Limb (tissue), 2 donors: ENCODE data around the gene POLR3A.
A peak's percentile ranks its signal among the peaks of the same experiment; 100 is the strongest.
"Not testable (repeated sequence)": the region's sequence is repeated elsewhere in the genome, so short reads cannot be mapped to it uniquely, and the experiment has no call there.

ENCODE experiments used
- DNase-seq, 2 donors: peaks; one replicate each; pipeline ENCODE4 v3.0.0-alpha.2; 2016; ENCODE audit errors: extremely low spot score in 2 of 2

The POLR3A gene

DNA sequence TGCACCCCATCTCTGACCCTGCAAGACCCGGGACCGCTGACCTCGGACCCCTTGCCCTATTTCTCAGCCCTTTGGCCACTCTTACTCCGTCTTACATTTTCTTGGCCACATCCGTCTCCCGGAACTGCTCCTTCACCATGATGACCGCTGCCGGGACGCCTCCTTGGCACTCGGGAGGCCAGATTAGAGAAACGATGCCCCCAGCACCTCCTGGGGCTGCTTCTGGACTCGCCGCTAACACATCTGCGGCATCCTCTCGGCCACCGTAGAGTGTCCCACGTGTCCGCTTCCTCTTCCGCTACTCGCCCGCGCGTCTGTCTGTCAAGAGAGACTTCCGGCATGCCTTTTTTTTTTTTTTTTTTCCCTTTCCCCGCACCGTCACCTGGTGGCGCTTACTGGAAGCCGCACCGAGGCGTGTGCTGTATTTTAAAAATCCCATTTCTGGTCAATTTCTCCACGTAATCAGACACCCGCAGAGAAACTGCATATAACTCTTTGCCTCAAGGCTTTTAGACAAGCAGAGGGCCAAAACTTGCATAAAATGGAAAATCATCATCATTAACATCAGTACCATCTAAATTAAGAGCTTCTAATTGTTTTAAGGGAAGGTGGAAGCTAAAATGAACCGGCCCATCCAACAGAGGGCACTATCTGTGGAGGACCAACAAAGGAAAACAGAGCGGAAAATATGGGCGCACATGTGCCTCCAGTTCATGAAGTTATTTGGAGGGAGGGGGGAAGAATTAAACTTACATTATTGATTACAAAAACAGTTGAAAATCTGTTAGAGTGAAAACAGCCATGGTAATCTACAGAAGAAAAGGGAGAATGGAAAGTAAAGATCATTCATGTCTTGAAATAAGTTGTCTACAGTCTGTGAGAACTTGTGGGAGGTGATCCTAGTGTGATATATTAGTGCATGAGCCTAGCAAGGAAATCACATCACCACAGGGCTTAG lies at the start of gene POLR3A:
Gene POLR3A, minus strand, starts transcription at position 247 of the 958 bp plus-strand sequence. Its CDS starts 108 bp downstream, at position 139.
- peak; percentile 92 to 95 for DNase-seq

DNA sequence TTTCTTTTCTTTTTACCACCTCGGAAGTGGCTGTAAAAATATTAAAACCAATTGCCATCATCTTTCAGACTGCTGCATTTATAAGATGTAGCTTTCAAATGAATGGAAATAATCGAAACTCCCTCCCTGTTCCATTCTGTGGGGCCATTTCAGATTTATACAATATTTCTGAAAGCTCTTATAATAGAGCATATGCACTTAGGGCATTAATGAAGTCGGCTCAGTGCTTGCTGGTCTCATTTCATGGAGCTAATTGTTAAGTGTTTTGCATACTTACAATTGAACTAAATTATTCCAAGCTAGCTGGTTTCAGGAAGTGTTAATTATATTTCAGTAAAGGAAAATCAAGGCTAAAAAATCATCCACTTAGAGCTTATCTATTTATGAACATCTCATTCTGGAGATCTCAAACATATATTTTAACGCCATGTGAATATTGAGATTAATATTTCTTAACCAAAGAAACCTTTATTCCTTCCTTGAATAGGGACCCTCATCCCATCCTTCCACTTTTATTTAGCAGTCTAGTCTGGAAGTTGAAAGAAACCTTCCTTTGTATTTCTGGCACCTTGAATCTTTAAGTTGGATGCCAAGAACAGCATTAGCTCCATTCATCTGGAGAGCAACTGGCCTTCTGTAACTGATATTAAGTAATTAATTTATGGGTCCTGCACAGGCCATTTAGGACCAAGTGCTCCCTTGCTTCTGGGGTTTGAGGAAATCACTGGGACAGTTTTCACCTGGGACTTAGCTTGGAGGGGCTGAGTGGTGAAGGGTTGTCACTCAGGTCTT lies 49.4 kb upstream of the POLR3A start:
- DNase-seq = no peak

DNA sequence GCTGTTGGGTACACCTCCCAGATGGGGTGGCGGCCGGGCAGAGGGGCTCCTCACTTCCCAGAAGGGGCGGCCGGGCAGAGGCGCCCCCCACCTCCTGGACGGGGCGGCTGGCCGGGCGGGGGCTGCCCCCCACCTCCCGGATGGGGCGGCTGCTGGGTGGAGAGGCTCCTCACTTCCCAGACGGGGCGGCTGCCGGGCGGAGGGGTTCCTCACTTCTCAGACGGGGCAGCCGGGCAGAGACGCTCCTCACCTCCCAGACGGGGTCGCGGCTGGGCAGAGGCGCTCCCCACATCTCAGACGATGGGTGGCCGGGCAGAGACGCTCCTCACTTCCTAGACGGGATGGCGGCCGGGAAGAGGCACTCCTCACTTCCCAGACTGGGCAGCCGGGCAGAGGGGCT lies 46.5 kb upstream of the POLR3A start:
- DNase-seq = not testable (repeated sequence)

DNA sequence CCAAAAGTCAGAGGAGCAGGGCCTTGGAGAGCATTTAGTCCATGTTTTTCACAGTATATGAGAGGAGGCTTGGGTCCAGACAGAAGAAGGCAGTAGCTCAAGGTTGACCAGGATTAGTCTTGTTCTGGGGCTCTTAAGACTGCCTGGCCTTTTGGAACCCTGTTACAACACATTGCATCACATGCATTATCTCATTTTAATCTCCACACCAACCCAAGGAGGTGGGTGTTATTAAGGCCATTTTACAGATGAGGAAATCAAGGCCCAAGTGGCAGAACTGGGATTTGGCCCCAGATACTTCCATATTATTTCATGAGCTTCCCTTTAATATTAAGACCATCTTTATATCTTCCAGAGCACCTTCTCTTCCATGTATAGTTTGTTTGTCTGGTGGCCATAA lies 43.2 kb upstream of the POLR3A start:
- no peak for DNase-seq

DNA sequence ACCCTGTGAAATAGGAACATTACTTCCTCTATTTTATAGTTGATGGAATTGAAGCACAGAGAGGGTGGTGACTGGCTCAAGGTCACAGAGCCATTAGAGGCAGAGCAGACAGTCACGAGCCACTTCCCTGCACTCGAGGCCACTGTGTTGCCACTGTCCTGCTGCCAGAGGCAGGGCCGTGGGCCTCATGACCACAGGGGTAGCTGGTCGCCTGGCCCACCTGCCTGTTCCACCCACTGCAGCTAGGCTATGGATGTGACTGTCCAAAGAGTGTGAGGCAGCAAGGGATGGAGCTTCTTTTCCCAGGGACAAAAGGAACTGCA lies 42.5 kb upstream of the POLR3A start:
- DNase-seq = no peak

DNA sequence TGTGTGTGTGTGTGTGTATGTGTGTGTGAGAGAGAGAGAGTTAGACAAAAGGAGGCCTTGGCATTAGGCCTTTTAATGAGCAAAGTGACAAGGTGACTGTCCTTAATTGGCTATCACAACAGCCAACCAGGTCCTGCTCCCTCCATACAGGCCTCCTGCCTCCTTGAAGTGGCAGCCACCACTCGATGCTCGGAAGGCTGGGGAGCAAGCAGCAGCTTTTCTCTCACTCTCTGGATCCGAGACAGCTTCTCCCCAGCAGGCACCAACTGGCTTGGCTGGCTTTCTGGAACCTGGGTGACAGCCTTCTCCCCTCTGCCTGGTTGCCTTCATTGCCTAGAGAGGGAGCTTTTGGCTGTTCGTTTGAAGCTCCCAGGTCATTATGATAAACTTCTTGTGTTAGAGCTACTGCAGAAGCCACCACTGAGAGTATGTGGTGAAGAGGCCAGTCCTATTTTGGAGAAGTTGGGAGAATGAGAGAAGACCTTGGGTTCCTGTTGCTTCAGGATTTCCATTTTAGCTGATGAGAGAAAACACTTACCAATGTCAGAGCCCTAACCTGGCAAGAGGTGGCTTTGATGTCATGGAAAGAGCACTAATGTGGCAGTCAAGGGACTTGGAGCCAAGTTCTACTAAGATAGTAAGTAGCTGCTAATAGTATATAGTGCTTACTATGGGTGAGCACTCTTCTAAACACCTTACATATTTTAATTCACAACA lies 42.0 kb upstream of the POLR3A start:
- no peak for DNase-seq

DNA sequence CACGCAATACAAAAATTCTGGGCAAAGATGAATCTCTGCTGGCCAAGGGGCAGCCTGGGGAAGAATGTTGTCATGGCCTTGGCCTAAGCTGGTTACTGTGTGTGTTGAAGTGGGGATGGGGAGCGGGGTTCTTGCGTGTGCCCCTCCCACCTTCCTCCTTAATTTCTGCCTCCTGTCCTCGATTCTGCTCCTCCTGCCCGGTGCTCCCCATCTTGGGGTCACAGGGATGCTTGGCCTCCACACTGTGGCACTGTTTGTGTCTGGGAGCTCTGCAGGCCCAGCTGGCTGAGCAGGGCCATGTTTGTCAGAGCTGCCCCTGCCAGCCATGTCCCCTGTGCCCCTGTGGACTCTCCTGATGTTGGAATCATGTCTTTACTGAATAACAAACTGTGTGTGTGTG lies 41.4 kb upstream of the POLR3A start:
- DNase-seq = no peak

DNA sequence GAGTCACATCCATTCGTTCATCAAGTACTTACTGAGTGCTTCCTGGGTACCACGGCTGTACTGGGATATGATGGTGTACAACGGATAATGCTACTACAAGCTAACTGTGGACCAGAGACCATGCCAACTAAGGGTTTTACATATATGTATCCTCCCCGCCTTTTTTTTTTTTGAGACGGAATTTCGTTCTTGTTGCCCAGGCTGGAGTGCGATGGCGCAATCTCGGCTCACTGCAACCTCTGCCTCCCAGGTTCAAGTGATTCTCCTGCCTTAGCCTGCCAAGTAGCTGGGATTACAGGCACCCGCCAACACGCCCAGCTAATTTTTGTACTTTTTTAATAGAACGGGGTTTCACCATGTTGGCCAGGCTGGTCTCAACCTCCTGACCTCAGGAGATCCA lies 40.7 kb upstream of the POLR3A start:
- not testable (repeated sequence) for DNase-seq

DNA sequence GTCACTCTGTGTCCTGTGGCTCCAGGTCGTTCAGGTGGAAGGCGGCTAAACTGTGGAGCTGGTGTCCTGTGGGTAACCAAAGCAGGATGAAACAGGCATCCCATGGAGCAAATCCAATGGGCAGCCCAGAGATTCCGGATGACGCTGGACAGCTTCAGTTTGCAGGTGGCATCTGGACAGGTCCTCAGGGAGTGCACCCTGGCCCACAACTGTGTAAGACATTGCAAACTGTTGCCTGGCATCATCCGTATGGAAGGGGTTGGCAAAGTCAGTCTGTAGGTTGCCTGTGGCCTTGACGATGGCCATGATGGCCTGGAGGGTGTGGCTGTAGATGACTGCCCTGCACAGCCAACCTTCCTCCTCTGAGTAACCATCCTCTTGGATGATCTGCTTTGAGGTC lies 39.8 kb upstream of the POLR3A start:
- no peak for DNase-seq

DNA sequence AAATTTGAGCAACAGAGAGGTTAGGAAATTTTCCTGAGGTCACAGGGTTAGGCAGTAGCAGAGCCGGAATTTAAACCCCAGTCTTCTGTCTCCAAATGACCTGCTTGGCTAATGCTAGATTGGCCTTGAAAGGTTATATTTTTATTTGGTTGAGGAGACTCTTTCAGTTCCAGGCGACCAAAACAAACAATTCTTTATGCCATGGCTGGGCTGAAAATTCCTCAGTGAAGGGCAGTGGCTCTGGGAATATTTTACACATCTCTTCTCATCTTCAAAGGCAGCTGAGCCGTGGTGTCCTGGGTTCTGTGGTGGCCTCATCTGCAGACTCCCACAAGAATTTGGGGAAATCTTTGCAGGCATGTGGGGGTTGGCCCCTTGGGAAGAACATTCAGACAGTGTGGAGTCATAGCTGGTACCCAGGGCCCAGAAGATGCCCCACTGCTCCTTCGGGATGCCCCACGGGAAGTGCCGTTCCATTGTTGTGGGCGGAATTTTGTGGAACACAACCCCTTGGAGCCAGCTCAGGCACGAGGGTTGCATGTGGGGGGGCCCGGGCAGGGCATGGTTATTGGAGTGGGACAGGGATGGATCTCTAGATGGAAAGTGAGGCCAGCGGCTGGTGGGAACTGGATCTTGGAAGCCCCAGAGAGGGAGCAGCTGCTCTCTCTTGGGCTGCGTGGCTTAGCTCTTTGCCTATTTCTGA lies 37.6 kb upstream of the POLR3A start:
- no peak for DNase-seq

DNA sequence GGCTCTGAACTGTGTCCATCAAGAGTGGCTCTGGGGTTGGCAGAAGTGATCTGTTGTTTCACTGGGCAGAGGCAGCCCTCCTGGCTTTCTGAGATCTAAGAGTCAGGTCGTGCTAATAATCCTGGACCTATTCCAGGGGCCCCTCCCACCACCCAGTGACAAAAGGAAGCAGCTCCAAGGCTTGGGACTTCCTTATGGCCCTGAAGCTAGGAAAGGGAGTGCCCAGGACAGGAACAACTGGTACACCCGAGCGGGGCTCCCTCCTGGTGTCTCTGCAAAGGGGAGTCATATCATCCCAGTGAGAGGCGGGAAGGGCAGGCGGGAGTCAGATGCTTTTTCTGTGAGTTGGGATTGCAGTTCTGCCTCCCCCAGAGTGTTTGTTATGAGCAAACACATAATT lies 36.7 kb upstream of the POLR3A start:
- DNase-seq = no peak

DNA sequence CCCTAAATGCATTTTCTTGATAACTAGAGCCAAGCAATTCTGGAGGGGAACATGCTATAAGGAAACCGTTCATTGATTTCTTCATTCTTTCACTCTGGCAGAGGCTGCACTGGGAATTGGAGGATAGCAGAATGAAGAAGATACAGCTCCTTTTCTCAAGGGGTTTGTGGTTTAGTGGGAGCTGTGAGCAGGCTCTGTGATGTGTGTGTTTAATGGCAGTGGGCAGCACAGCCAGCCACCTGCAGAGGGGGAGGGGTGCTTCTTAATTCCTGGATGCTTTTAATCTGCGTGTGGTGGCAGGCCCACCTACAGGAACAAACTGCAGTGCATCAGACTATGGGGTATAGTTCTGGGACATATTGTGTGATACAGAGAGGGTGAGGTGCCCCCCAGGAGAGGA lies 36.3 kb upstream of the POLR3A start:
- DNase-seq = no peak

DNA sequence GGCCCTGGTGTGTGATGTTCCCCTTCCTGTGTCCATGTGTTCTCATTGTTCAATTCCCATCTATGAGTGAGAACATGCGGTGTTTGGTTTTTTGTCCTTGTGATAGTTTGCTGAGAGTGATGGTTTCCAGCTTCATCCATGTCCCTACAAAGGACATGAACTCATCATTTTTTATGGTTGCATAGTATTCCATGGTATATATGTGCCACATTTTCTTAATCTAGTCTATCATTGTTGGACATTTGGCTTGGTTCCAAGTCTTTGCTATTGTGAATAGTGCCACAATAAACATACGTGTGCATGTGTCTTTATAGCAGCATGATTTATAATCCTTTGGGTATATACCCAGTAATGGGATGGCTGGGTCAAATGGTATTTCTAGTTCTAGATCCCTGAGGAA lies 35.6 kb upstream of the POLR3A start:
- DNase-seq = not testable (repeated sequence)

DNA sequence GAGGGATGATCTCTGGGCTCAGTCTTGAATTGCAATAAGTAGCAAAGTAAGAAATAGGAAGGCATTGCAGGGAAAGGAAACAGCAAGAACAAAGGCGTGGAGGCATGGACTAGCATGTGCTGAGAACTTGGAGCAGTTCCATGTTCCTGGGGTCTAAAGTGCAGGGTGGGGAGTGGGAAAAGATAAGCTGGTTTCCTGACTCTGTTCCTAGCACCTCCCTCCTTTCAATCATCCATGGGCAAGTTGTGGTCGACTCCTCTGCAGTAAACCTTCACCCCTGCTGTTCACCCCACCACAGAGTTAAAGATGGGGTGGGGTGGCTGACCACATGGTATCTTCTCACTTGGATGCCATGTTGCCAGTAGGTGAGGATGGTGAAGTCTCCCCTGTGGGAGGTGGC lies 33.9 kb upstream of the POLR3A start:
- DNase-seq = no peak

DNA sequence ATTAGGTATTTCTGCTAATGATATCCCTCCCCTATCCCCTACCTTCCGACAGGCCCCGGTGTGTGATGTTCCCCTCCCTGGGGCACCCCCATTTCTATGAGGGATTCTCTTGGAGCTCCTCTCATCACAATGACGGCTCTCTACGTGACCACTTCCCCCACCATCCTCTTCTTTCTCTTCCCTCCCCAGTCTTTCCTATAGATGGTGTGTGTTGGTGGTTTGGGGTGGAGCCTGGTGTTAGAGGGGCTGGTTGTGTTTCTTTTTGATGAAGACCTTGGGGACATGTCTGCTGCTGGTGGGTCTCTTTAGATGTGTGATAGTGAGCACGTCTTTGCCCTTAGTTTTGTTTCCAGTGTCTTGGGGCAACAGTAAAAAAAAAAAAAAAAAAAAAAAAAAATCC lies 33.0 kb upstream of the POLR3A start:
- DNase-seq = no peak

DNA sequence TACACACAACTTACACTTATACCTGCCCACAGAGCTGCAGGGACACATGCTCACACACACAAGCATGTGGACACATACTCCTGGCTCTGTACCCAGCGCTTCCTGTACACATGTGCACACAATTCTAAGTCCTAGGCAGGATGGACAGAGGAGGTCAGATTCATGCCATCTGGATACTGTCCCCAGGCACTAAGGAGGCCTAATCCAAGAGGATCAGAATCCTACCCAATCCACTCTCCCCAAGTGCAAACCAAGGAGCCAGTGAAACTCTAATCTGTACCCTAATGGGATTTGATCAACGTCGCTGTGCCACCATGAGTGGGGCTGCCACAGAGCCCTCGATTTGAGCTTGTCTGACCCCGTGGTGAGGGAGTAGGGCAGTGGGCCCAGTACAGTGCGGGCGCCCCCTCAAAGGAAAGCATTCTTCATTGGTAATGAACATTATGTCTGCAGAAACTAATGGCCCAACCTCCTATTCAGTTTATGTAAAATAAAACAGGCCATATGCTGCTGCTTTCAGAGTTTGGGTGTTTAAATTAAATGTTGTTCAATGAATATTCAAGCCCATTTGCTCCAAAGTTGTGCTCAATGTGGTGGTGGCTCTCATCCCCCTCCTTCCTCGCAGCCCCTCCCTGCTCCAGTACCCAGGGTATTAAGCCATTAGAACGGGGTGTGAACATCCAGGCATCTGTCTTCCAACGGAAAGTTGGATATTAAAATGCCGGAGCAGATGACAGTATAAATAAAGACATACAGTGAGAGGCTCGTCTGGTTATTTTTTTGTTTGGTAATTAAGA lies 30.8 kb upstream of the POLR3A start:
- DNase-seq = no peak

DNA sequence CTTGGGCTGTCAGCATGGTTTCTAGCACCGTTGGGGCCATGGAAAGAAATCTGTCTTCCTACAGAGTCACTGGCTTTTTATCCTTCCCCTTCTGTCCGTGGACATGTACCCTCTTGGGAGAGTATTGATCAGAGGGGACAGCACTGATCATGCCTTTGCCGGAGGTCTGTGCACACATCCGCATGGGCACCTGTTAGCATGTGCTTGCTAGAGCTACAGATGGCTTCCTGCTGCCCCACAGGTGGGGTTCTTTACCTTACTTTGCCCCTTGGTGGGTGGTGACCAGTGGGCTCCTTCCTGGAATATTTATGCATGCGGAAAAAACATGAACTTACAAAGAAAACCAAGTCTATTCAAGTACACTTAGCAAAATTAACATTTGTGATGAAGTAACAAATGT lies 29.2 kb upstream of the POLR3A start:
- no peak for DNase-seq

DNA sequence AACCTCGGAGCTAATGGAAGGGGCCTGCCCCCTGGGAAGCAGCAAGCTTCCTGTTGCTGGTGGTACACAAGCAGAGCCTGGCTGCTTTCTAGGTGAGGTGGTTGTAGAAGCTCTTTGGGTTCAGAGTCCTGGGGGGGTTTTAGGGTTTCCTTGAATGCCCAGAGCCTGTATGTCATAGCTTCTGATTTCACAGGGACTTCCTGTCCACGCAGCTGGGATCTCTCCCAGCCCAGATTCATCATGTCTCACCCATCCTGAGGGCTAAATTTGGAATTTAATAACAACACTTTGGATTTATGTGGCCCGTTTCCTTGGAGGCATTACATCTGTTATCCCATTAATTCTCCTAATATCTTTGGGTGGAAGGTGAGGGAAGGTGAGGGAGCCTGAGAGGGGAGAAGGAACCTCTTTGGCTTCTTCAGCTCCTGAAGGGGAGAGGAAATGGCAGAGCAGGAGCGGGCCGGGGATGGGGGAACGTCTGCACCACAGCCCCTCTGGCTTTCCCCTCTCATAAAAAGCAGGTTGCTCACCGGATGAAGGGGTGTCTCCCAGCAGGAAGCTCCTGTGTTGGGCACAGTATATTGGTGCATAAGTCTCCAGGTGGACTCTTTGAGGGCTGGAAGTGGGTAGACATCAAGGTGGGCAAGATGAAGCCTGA lies 24.0 kb upstream of the POLR3A start:
- no peak for DNase-seq

DNA sequence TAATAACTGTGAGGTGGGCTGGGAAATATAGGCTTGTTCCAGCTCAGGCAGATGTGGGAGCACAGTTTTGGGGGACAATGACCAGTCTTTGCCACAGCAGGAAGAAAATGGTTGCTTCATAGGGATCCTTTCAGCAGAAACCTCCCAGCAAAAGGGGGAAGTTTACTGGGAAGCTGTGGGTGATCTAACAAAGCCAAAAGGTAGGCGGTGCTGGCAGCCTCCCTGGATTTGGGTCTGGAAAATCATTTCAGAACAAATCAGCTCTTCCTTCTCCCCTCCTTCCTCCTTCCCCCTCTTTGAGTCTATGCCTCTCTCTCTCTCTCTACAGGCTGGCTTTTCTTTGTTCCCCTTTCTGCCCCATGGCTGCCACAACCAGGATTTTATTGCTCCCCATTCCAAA lies 20.5 kb upstream of the POLR3A start:
- no peak for DNase-seq

DNA sequence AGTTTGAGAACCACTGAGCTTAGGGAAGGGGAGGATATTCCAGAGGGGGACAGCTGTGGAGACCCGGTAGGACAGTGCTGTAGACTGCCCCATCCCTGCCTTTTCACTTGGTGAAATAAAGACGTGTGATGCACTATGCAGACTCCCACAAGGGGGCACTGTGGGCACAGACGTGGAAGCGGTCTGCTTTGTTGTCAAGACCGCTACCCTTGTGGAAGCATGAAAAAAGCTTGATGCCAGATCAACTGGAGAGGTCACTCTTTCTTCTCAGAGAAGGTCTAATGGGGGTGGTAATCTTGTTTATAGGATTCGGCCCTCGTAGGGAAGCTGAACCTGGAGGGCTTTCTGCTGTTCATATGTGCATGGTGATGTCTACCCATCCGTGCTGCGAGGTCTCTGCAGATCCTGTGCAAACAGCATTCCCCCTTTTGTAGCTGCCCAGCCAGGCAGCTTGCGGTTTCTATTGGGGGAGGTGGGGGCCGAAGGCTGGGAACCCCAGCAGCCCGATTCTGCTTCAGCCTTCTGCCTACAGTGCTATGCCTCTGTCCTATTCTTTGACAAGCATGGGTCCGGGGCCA lies 18.1 kb upstream of the POLR3A start:
- peak; percentile 87 to 95 for DNase-seq
